ENCODE data around the gene SLC16A7.

SLC16A7 gene

GRCh38 chr12:59672273-59672672 is 76.4 kb downstream of the SLC16A7 start:
- no peak for FAIRE-seq

GRCh38 chr12:59675461-59675860 is 79.6 kb downstream of the SLC16A7 start:
- FAIRE-seq = no peak

- FAIRE-seq = no peak
Measured at GRCh38 chr12:59677857-59678256, 82.0 kb downstream of the SLC16A7 start.

- FAIRE-seq = no peak
Measured at GRCh38 chr12:59678759-59679411, 83.1 kb downstream of the SLC16A7 start.

- no peak for FAIRE-seq
Measured at GRCh38 chr12:59689776-59690175, 93.9 kb downstream of the SLC16A7 start.

GRCh38 chr12:59695379-59695778 is 99.5 kb downstream of the SLC16A7 start:
- FAIRE-seq = no peak

GRCh38 chr12:59698600-59698999 is 102.8 kb downstream of the SLC16A7 start:
- FAIRE-seq = peak; percentile 61

- FAIRE-seq = no peak
Measured at GRCh38 chr12:59699421-59700152, 103.8 kb downstream of the SLC16A7 start.

GRCh38 chr12:59700153-59700450 is 104.3 kb downstream of the SLC16A7 start:
- no peak for FAIRE-seq

- no peak for FAIRE-seq
Measured at GRCh38 chr12:59708064-59708463, 112.2 kb downstream of the SLC16A7 start.

- FAIRE-seq = no peak
Measured at GRCh38 chr12:59708484-59708883, 112.7 kb downstream of the SLC16A7 start.

GRCh38 chr12:59710004-59710628 is 114.3 kb downstream of the SLC16A7 start:
- FAIRE-seq = no peak

GRCh38 chr12:59710964-59711363 is 115.1 kb downstream of the SLC16A7 start:
- no peak for FAIRE-seq

GRCh38 chr12:59715434-59715833 is 119.6 kb downstream of the SLC16A7 start:
- no peak for FAIRE-seq

GRCh38 chr12:59716043-59716442 is 120.2 kb downstream of the SLC16A7 start:
- FAIRE-seq = no peak

GRCh38 chr12:59717436-59717835 is 121.6 kb downstream of the SLC16A7 start:
- no peak for FAIRE-seq

- FAIRE-seq = no peak
Measured at GRCh38 chr12:59719701-59720100, 123.9 kb downstream of the SLC16A7 start.

GRCh38 chr12:59723520-59723919 is 127.7 kb downstream of the SLC16A7 start:
- no peak for FAIRE-seq

GRCh38 chr12:59724011-59724695 is 128.3 kb downstream of the SLC16A7 start:
- FAIRE-seq = no peak

GRCh38 chr12:59733200-59733599 is 137.4 kb downstream of the SLC16A7 start:
- no peak for FAIRE-seq

- FAIRE-seq = no peak
Measured at GRCh38 chr12:59734371-59734770, 138.5 kb downstream of the SLC16A7 start.

- FAIRE-seq = no peak
Measured at GRCh38 chr12:59735231-59735630, 139.4 kb downstream of the SLC16A7 start.

- no peak for FAIRE-seq
Measured at GRCh38 chr12:59736359-59736758, 140.5 kb downstream of the SLC16A7 start.

GRCh38 chr12:59736786-59737185 is 141.0 kb downstream of the SLC16A7 start:
- no peak for FAIRE-seq

All from endometrium (tissue), 2 donors.